Ovary (tissue), 3 donors: ENCODE data around the gene GPA33.

Experiments
- CTCF ChIP-seq, 3 donors: fragments of 450-650 bp in 2 of 3; fragments of 200-600 bp in 1 of 3; IDR thresholded peaks; one replicate each; pipeline versions ENCODE4 v1.5.1 to v1.8.0; 2016 to 2022; ENCODE audit warnings: antibody characterized with exemption in 3 of 3, mild to moderate bottlenecking in 1 of 3
- EP300 ChIP-seq: sonication (generic); formaldehyde crosslinking; IDR thresholded peaks from one replicate; pipeline ENCODE4 v1.6.1; 2017; ENCODE audit warnings: antibody characterized with exemption
- POLR2A ChIP-seq: fragments of 450-650 bp; IDR thresholded peaks from one replicate; pipeline ENCODE4 v1.6.1; 2017; ENCODE audit warnings: antibody characterized with exemption, mild to moderate bottlenecking, moderate library complexity
- donor health status: DM: no; HTN: no; CAD: no.

DNA sequence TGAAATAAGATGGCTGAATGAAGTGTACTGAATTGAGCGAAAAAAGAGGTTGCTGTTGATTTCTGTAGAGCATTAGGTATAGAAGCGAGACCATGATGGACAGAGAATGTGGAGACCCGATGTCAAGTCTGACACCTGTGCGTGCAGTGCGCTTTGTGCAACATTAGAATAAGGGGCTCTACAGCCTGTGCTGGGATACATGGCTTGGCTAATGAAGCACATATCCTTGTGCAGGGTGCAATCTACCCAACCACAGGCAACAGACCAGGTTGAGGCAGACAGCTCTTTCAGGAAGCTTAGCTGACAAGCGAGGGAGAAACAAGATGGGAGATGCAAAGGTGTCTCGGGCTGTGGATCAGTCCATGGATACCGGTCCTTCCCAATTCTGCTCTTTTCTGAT lies 18.9 kb downstream of the GPA33 start:
- no peak for TF ChIP-seq POLR2A
- no peak for TF ChIP-seq CTCF (IDR thresholded peaks at IDR 0.05)
- no peak for TF ChIP-seq EP300
